ENCODE results near the gene SEC11C. TPM values are rescaled to one million over a fixed set of nuclear protein-coding genes. Genes with fewer than 3 reads are reported as not detected.

Gene SEC11C
- total RNA-seq, 1 experiment from 2014 or later, result 15.8 TPM

DNA sequence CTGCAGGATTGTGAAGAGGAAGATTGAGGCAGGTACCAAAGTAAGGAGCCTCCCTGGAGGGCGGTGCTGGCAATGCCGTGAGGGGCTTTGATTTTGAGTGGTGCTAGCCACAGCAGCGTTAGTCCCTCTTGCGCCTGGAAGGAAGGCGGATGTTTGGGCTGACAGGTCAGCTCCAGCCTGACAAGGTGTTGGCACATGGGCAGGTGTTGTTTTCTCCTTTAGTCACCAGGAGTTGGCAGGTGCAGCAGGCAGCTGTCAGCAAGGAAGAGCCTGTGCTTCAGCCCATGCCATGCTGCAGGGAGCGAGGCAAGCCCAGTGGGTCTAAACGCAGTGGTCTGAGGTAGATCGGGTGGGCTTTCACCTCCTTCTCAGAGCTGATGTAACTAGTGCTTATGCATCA is 8.5 kb downstream of the SEC11C start:
- Histone ChIP-seq H3K9me2 (ENCODE audit: insufficient read depth) (no peaks in the 10 kb centered on the region), H3K27ac (no peak overlapping the region), H2AFZ (no peak overlapping the region), H3K9me3 (ENCODE audit: insufficient read depth, low read depth) (no peaks in the 10 kb centered on the region), H3K4me2 (no peak overlapping the region), H3K4me1 (replicated peaks; ENCODE audit: insufficient read depth) (no peaks in the 10 kb centered on the region), H3K36me3 (ENCODE audit: low read depth) (no peaks in the 10 kb centered on the region), H3K79me2 (ENCODE audit: low read depth) (0 out of 2 replicates have a peak, but pooled peaks cover 6% of the 10 kb centered on the region), H3K27me3 (ENCODE audit: insufficient read depth, low read depth) (no peaks in the 10 kb centered on the region), H3K4me3 (no peak overlapping the region), H4K20me1 (ENCODE audit: insufficient read depth) (peaks cover 8% of the 10 kb centered on the region), H3F3A (ENCODE audit: insufficient read depth, low read depth) (no peaks in the 10 kb centered on the region)
- DNase-seq, result no peak
- no TSS peak for BruUV-seq (replicated peaks)
- intact Hi-C loops (cut with micrococcal nuclease; ENCODE audit: unreplicated experiment), result no loop called here
- TF ChIP-seq, protein P1, sequence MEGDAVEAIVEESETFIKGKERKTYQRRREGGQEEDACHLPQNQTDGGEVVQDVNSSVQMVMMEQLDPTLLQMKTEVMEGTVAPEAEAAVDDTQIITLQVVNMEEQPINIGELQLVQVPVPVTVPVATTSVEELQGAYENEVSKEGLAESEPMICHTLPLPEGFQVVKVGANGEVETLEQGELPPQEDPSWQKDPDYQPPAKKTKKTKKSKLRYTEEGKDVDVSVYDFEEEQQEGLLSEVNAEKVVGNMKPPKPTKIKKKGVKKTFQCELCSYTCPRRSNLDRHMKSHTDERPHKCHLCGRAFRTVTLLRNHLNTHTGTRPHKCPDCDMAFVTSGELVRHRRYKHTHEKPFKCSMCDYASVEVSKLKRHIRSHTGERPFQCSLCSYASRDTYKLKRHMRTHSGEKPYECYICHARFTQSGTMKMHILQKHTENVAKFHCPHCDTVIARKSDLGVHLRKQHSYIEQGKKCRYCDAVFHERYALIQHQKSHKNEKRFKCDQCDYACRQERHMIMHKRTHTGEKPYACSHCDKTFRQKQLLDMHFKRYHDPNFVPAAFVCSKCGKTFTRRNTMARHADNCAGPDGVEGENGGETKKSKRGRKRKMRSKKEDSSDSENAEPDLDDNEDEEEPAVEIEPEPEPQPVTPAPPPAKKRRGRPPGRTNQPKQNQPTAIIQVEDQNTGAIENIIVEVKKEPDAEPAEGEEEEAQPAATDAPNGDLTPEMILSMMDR (conservative IDR thresholded peaks at IDR 0.05), result no peak
- no peak for TF ChIP-seq EZH2 (IDR thresholded peaks at IDR 0.05; ENCODE audit: low read depth)
- ChIA-PET POLR2A (ENCODE audit: unreplicated experiment) (no interaction called here), CTCF (no interaction called here)

DNA sequence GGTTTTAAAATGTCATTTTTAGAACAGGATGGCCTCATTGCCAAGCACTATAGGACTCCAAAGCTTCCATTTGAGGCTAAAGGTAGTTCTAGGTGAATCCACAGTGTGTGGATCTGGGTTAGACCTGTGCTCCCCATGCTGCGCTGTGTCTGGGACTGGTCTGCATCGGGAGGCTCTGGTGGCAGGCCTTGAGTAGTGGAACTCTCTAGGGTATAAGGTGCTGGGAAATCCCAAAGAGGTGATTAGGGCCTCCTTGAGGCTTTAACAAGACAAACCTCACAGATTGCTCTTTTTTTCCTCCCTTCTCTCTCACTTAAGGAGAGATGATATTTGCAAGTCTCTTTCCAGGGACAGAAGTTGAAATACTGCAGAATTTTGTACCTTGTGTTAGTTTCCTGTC is 9.3 kb downstream of the SEC11C start:
- Histone ChIP-seq H3K4me1 (replicated peaks; ENCODE audit: insufficient read depth) (no peaks in the 10 kb centered on the region), H3F3A (ENCODE audit: insufficient read depth, low read depth) (no peaks in the 10 kb centered on the region), H4K20me1 (ENCODE audit: insufficient read depth) (peaks cover 8% of the 10 kb centered on the region), H3K4me2 (no peak overlapping the region), H3K36me3 (ENCODE audit: low read depth) (no peaks in the 10 kb centered on the region), H3K9me2 (ENCODE audit: insufficient read depth) (no peaks in the 10 kb centered on the region), H3K27ac (no peak overlapping the region), H3K79me2 (ENCODE audit: low read depth) (0 out of 2 replicates have a peak, but pooled peaks cover 5% of the 10 kb centered on the region), H2AFZ (no peak overlapping the region), H3K27me3 (ENCODE audit: insufficient read depth, low read depth) (no peaks in the 10 kb centered on the region), H3K4me3 (no peak overlapping the region), H3K9me3 (ENCODE audit: insufficient read depth, low read depth) (no peaks in the 10 kb centered on the region)
- no TSS peak for BruUV-seq (replicated peaks)
- intact Hi-C loops (cut with micrococcal nuclease; ENCODE audit: unreplicated experiment), result no loop called here
- POLR2A ChIA-PET (ENCODE audit: unreplicated experiment), result no interaction called here
- DNase-seq, result no peak
- CTCF ChIA-PET, result no interaction called here
- TF ChIP-seq EZH2 (IDR thresholded peaks at IDR 0.05; ENCODE audit: low read depth), result no peak
- TF ChIP-seq, protein P1 (conservative IDR thresholded peaks at IDR 0.05), result no peak

GRCh38 chr18:59149416-59149815 is 9.7 kb downstream of the SEC11C start:
- BruUV-seq (replicated peaks), result no TSS peak
- ChIA-PET CTCF (no interaction called here), POLR2A (ENCODE audit: unreplicated experiment) (no interaction called here)
- Histone ChIP-seq H3K27ac (no peak overlapping the region), H3K79me2 (ENCODE audit: low read depth) (0 out of 2 replicates have a peak, but pooled peaks cover under 1% of the 10 kb centered on the region), H4K20me1 (ENCODE audit: insufficient read depth) (peaks cover 8% of the 10 kb centered on the region; the same call in 1 of the 2 replicates), H3K4me3 (no peak overlapping the region), H3K4me2 (no peak overlapping the region), H2AFZ (no peak overlapping the region), H3K36me3 (ENCODE audit: low read depth) (no peaks in the 10 kb centered on the region), H3K27me3 (ENCODE audit: insufficient read depth, low read depth) (no peaks in the 10 kb centered on the region), H3K9me2 (ENCODE audit: insufficient read depth) (no peaks in the 10 kb centered on the region), H3F3A (ENCODE audit: insufficient read depth, low read depth) (no peaks in the 10 kb centered on the region), H3K9me3 (ENCODE audit: insufficient read depth, low read depth) (no peaks in the 10 kb centered on the region), H3K4me1 (replicated peaks; ENCODE audit: insufficient read depth) (no peaks in the 10 kb centered on the region)
- DNase-seq, result no peak
- TF ChIP-seq, protein P1 (conservative IDR thresholded peaks at IDR 0.05), result no peak
- no peak for TF ChIP-seq EZH2 (IDR thresholded peaks at IDR 0.05; ENCODE audit: low read depth)
- intact Hi-C loops (cut with micrococcal nuclease; ENCODE audit: unreplicated experiment), result no loop called here

Measured in PC-9 (cell line).